Measurements from ENCODE around the gene SLC12A5.

The SLC12A5 gene

GRCh38 chr20:46007671-46008070 is 21.3 kb upstream of the SLC12A5 start:
- no peak for DNase-seq

- no peak for DNase-seq
Measured at GRCh38 chr20:46009816-46010215, 19.2 kb upstream of the SLC12A5 start.

GRCh38 chr20:46010491-46011391 is 18.3 kb upstream of the SLC12A5 start:
- peak in 1 of 2 donors; percentile 28 for DNase-seq

- DNase-seq, result peak; percentile 56 to 69
Measured at GRCh38 chr20:46011631-46012482, 17.2 kb upstream of the SLC12A5 start.

- no peak for DNase-seq
Measured at GRCh38 chr20:46012921-46013320, 16.1 kb upstream of the SLC12A5 start.

- DNase-seq, result no peak
Measured at GRCh38 chr20:46013322-46013828, 15.6 kb upstream of the SLC12A5 start.

- DNase-seq, result peak; percentile 69 to 73
Measured at GRCh38 chr20:46013829-46014516, 15.0 kb upstream of the SLC12A5 start.

- DNase-seq, result no peak
Measured at GRCh38 chr20:46014517-46015396, 14.3 kb upstream of the SLC12A5 start.

GRCh38 chr20:46017272-46017671 is 11.7 kb upstream of the SLC12A5 start:
- no peak for DNase-seq

- no peak for DNase-seq
Measured at GRCh38 chr20:46018112-46018511, 10.9 kb upstream of the SLC12A5 start.

GRCh38 chr20:46018611-46019010 is 10.4 kb upstream of the SLC12A5 start:
- no peak for DNase-seq

GRCh38 chr20:46020555-46020954 is 8.5 kb upstream of the SLC12A5 start:
- no peak for DNase-seq

GRCh38 chr20:46021361-46022359 is 7.4 kb upstream of the SLC12A5 start:
- DNase-seq, result peak; percentile 56 to 63

GRCh38 chr20:46022411-46023147 is 6.4 kb upstream of the SLC12A5 start:
- DNase-seq, result peak; percentile 77

GRCh38 chr20:46023148-46023484 is 5.9 kb upstream of the SLC12A5 start:
- DNase-seq, result no peak

GRCh38 chr20:46023999-46024398 is 5.0 kb upstream of the SLC12A5 start:
- DNase-seq, result no peak

- no peak for DNase-seq
Measured at GRCh38 chr20:46025376-46025783, 3.6 kb upstream of the SLC12A5 start.

- no peak for DNase-seq
Measured at GRCh38 chr20:46027245-46027853, 1.7 kb upstream of the SLC12A5 start.

- no peak for DNase-seq
Measured at GRCh38 chr20:46028110-46028509, 905 bp upstream of the SLC12A5 start.
